ENCODE results near the gene NNAT.

NNAT gene

DNA sequence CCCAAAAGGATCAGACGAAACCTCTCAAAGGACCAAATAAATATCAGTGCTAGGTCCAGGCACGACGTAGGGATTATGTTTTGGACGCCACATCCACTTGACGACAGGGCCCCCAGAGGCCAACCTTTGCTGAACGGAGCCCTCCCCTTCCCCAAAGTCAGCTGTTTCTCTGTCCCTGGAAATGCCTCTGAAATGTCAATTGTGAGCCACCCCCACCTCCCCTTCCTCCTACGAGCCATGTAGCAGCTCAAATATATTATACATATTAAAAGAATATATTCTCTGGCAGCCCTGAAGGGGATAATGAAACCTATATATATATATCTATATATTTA is 46.2 kb downstream of the NNAT start:
- Histone ChIP-seq H3K27me3 (ENCODE audit: insufficient read depth, low read depth) (peaks cover 7% of the 10 kb centered on the region), H3K4me1 (ENCODE audit: low read depth, poor library complexity, severe bottlenecking) (no peaks in the 10 kb centered on the region), H3K79me2 (ENCODE audit: insufficient read depth, low read depth) (no peaks in the 10 kb centered on the region), H3K36me3 (ENCODE audit: insufficient read depth) (no peaks in the 10 kb centered on the region), H4K20me1 (ENCODE audit: insufficient read depth) (no peaks in the 10 kb centered on the region), H3K27ac (no peak overlapping the region), H2AFZ (ENCODE audit: low read depth) (no peak overlapping the region), H3K9ac (no peak overlapping the region), H3K4me2 (no peak overlapping the region), H3K4me3 (IDR thresholded peaks at IDR 0.05; ENCODE audit: insufficient read depth, low read depth, low read length) (no peak overlapping the region)
- TF ChIP-seq, protein P1, sequence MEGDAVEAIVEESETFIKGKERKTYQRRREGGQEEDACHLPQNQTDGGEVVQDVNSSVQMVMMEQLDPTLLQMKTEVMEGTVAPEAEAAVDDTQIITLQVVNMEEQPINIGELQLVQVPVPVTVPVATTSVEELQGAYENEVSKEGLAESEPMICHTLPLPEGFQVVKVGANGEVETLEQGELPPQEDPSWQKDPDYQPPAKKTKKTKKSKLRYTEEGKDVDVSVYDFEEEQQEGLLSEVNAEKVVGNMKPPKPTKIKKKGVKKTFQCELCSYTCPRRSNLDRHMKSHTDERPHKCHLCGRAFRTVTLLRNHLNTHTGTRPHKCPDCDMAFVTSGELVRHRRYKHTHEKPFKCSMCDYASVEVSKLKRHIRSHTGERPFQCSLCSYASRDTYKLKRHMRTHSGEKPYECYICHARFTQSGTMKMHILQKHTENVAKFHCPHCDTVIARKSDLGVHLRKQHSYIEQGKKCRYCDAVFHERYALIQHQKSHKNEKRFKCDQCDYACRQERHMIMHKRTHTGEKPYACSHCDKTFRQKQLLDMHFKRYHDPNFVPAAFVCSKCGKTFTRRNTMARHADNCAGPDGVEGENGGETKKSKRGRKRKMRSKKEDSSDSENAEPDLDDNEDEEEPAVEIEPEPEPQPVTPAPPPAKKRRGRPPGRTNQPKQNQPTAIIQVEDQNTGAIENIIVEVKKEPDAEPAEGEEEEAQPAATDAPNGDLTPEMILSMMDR (conservative IDR thresholded peaks at IDR 0.05; ENCODE audit: low read depth, low read length): no peak

DNA sequence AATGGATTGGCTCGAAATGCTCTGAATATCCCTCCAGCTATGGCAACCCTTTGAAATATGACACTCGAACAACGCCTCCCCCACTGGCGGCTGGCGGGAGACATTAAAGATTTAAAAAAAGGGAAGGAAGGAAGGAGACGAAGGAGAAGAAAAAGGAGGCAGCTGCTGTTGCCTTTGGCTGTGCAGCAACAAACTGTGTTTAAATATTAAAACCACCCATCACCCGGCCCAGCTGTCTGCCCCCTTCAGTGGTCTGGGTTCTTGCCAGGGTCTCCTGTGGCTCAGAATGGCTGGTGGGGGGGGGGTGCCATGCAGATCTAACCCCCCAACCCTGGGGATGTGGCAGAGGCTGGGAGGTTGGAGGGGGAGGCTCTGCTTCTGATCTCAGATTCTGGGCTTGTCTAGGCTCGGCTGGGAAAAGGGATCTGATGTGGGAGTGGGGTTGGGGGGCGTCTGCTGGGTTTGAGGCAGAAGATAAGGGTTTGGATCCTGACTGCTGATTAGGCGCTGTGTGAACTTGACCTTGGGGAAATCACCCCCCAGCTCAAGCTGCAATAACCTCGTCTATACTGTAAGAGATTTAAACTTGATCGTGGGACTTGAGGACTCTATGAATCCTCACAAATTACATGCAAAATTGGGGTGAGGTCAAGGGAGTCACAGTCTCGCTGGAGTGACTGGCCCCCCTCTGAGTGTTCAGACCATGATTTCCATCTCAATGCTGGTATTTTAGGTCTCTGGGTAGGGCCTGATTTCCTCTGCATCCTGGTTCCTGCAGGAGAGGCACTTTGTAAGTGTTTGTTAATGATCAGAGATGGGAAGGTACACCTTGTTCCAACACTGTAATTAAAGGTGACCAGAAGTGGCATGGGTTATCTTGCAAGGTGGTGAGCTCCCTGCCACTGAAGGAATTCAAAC is 46.9 kb downstream of the NNAT start:
- no peak overlapping the region for H3K4me3 ChIP-seq (IDR thresholded peaks at IDR 0.05; ENCODE audit: insufficient read depth, low read depth, low read length)
- H3K4me1 ChIP-seq (ENCODE audit: low read depth, poor library complexity, severe bottlenecking): no peaks in the 10 kb centered on the region
- no peak overlapping the region for H3K27ac ChIP-seq
- H4K20me1 ChIP-seq (ENCODE audit: insufficient read depth): no peaks in the 10 kb centered on the region
- no peaks in the 10 kb centered on the region for H3K36me3 ChIP-seq (ENCODE audit: insufficient read depth)
- H3K79me2 ChIP-seq (ENCODE audit: insufficient read depth, low read depth): no peaks in the 10 kb centered on the region
- no peak overlapping the region for H3K4me2 ChIP-seq
- no peak overlapping the region for H2AFZ ChIP-seq (ENCODE audit: low read depth)
- TF ChIP-seq, protein P1 (conservative IDR thresholded peaks at IDR 0.05; ENCODE audit: low read depth, low read length): no peak
- peaks cover 7% of the 10 kb centered on the region for H3K27me3 ChIP-seq (ENCODE audit: insufficient read depth, low read depth)
- H3K9ac ChIP-seq: no peak overlapping the region

- TF ChIP-seq, protein P1 (conservative IDR thresholded peaks at IDR 0.05; ENCODE audit: low read depth, low read length): no peak
- no peak overlapping the region for H2AFZ ChIP-seq (ENCODE audit: low read depth)
- no peaks in the 10 kb centered on the region for H3K79me2 ChIP-seq (ENCODE audit: insufficient read depth, low read depth)
- no peaks in the 10 kb centered on the region for H3K36me3 ChIP-seq (ENCODE audit: insufficient read depth)
- H3K4me2 ChIP-seq: no peak overlapping the region
- H3K9ac ChIP-seq: no peak overlapping the region
- H3K27me3 ChIP-seq (ENCODE audit: insufficient read depth, low read depth): no peaks in the 10 kb centered on the region; the same call in 1 of the 2 replicates
- no peaks in the 10 kb centered on the region for H4K20me1 ChIP-seq (ENCODE audit: insufficient read depth)
- H3K4me3 ChIP-seq (IDR thresholded peaks at IDR 0.05; ENCODE audit: insufficient read depth, low read depth, low read length): no peak overlapping the region
- H3K4me1 ChIP-seq (ENCODE audit: low read depth, poor library complexity, severe bottlenecking): no peaks in the 10 kb centered on the region
- no peak overlapping the region for H3K27ac ChIP-seq
Measured at GRCh38 chr20:37570419-37570818, 49.4 kb downstream of the NNAT start.

GRCh38 chr20:37571033-37571432 is 50.0 kb downstream of the NNAT start:
- H3K4me3 ChIP-seq (IDR thresholded peaks at IDR 0.05; ENCODE audit: insufficient read depth, low read depth, low read length): no peak overlapping the region
- no peaks in the 10 kb centered on the region for H3K79me2 ChIP-seq (ENCODE audit: insufficient read depth, low read depth)
- TF ChIP-seq, protein P1 (conservative IDR thresholded peaks at IDR 0.05; ENCODE audit: low read depth, low read length): no peak
- no peaks in the 10 kb centered on the region for H3K36me3 ChIP-seq (ENCODE audit: insufficient read depth)
- H3K9ac ChIP-seq: no peak overlapping the region
- no peaks in the 10 kb centered on the region for H3K4me1 ChIP-seq (ENCODE audit: low read depth, poor library complexity, severe bottlenecking)
- H2AFZ ChIP-seq (ENCODE audit: low read depth): no peak overlapping the region
- H3K4me2 ChIP-seq: no peak overlapping the region
- H4K20me1 ChIP-seq (ENCODE audit: insufficient read depth): no peaks in the 10 kb centered on the region
- no peak overlapping the region for H3K27ac ChIP-seq
- no peaks in the 10 kb centered on the region; the same call in 1 of the 2 replicates for H3K27me3 ChIP-seq (ENCODE audit: insufficient read depth, low read depth)
